Adrenal gland (tissue), 12 donors: ENCODE data around the gene RTRAF. TPM values are rescaled to one million over a fixed set of nuclear protein-coding genes. Genes with fewer than 3 reads are reported as not detected.

Experiments used
- DNase-seq, 7 donors: peaks; one replicate each; pipeline ENCODE4 v3.0.0-alpha.2; 2019 to 2020
- H3K27ac ChIP-seq, 5 donors: fragments of 200-600 bp; sonication (generic) in 4 of 5; 1 replicate in 3 of 5; 2 replicates in 2 of 5; pipeline versions ENCODE4 v1.5.1 to v1.8.0; 2016 to 2020; ENCODE audit warnings: mild to moderate bottlenecking in 1 of 5
- H3K27me3 ChIP-seq: fragments of 200-600 bp; 2 replicates; pipeline ENCODE4 v1.8.0; 2021
- H3K36me3 ChIP-seq, 2 donors: fragments of 200-600 bp; replicated peaks in 1 of 2; 1 replicate in 1 of 2; 2 replicates in 1 of 2; pipeline versions ENCODE4 v1.5.1 to v1.8.0; 2018 to 2022
- H3K4me1 ChIP-seq, 2 donors: fragments of 200-600 bp; replicated peaks in 1 of 2; 1 replicate in 1 of 2; 2 replicates in 1 of 2; pipeline versions ENCODE4 v1.5.1 to v1.8.0; 2018 to 2021
- H3K4me3 ChIP-seq, 4 donors: fragments of 200-600 bp; sonication (generic) in 3 of 4; one replicate each; pipeline ENCODE4 v1.5.1; 2016 to 2018
- H3K9me3 ChIP-seq, 3 donors: fragments of 200-600 bp; sonication (generic) in 1 of 3; replicated peaks in 1 of 3; 1 replicate in 2 of 3; 2 replicates in 1 of 3; pipeline versions ENCODE4 v1.5.1 to v1.8.0; 2016 to 2021
- CTCF ChIP-seq, 6 experiments: fragments of 450-650 bp in 4 of 6; fragments of 200-600 bp in 2 of 6; sonication (generic) in 1 of 6; IDR thresholded peaks; 1 replicate in 5 of 6; 2 replicates in 1 of 6; pipeline versions ENCODE4 v1.5.1 to v1.8.0; 2016 to 2021; ENCODE audit warnings: antibody characterized with exemption in 6 of 6, mild to moderate bottlenecking in 2 of 6, moderate library complexity in 1 of 6
- POLR2A ChIP-seq, 2 donors: fragments of 450-650 bp; IDR thresholded peaks; one replicate each; pipeline ENCODE4 v1.6.1; 2017; ENCODE audit warnings: antibody characterized with exemption in 2 of 2, mild to moderate bottlenecking in 2 of 2, moderate library complexity in 1 of 2
- WGBS, 4 donors: extraction: QIAGEN DNeasy Blood & Tissue Kit in 2 of 4; methylation state at CpG; one replicate each; pipeline versions ENCODE4 v1.1.5 to v1.1.7; 2013 to 2017; 5-methylcytosine and 5-hydroxymethylcytosine counted together
- intact Hi-C, 2 donors: fragments of 100-400 bp; cut with DNase I; formaldehyde crosslinking; loops; one replicate each; pipeline versions ENCODE4 v1.14.1 to v1.15.0; 2022 to 2023
- polyA plus RNA-seq, 3 donors: library from polyadenylated mRNA; stranded (reverse); fragments of 200-250 nt in 2 of 3; fragments of 350-450 nt in 1 of 3; fragmentation: Illumina TruSeq in 1 of 3; extraction: RNeasy Lipid Tissue Mini Kit (QIAGEN cat#74804) in 1 of 3; gene quantifications; one replicate each; pipeline ENCODE4 v1.2.3, GENCODE V29; 2013 to 2014
- total RNA-seq, 9 donors: library from RNA; depleted of rRNA in 4 of 9; stranded (reverse); fragments of >200 nt in 4 of 9; fragments of 120-200 nt in 1 of 9; fragmentation: NEBNext Ultra II Directional in 1 of 9; extraction: Animal tissue kit (Norgen Biotek cat#: 25700) in 1 of 9; gene quantifications; one replicate each; pipeline versions ENCODE4 v1.1.0 to v1.2.4, GENCODE V29; 2013 to 2023
- donor health status: healthy with polysubstance abuse.
- donor health status: Bipolar disorder and iron deficiency.
- donor health status: DM: yes; HTN: yes; CAD: no.
- donor health status: DM: no; HTN: no; CAD: no.
- donor health status: DM: no; HTN: no; CAD: no.
- donor health status: DM: yes; HTN: yes; CAD: no.

RTRAF gene
- total and polyA plus RNA-seq, 12 donors: 12.9 to 308 (median 168) TPM

GRCh38 chr14:51977075-51977474 is 12.3 kb upstream of the RTRAF start:
- intact Hi-C loops: no loop called here
- H3K4me3 ChIP-seq: no peak overlapping the region
- H3K9me3 ChIP-seq: no peaks in the 10 kb centered on the region
- no peaks in the 10 kb centered on the region for H3K36me3 ChIP-seq
- H3K27ac ChIP-seq: no peak overlapping the region
- H3K27me3 ChIP-seq: no peaks in the 10 kb centered on the region
- 89 to 93% (median 91%) methylated on average over 5 of the region's 5 CpGs for WGBS, 4 donors
- no peak for DNase-seq
- peaks cover 0 to 6% of the 10 kb centered on the region in 2 donors for H3K4me1 ChIP-seq
- TF ChIP-seq POLR2A (IDR thresholded peaks at IDR 0.05) (no peak), CTCF (IDR thresholded peaks at IDR 0.05) (no peak)

- intact Hi-C loops: no loop called here
- peak overlapping the region in 3 of 5 donors; percentile 6 to 43 (median 32) for H3K27ac ChIP-seq
These were observed 10.7 kb upstream of the RTRAF start for GRCh38 chr14:51978681-51979085.

GRCh38 chr14:51979088-51979709 is 10.1 kb upstream of the RTRAF start:
- no peaks in the 10 kb centered on the region for H3K27me3 ChIP-seq
- WGBS, 4 donors: 24 to 25% (median 24%) methylated on average over 17 of the region's 17 CpGs
- H3K27ac ChIP-seq: peak overlapping the region in 3 of 5 donors; percentile 6 to 43 (median 32)
- peak; percentile 82 to 96 (median 89) for DNase-seq
- H3K36me3 ChIP-seq: no peaks in the 10 kb centered on the region
- H3K9me3 ChIP-seq: no peaks in the 10 kb centered on the region
- peaks cover 0 to 6% of the 10 kb centered on the region in 2 donors for H3K4me1 ChIP-seq
- H3K4me3 ChIP-seq: no peak overlapping the region
- intact Hi-C loops: no loop called here
- peak; percentile 81 to 98 (median 88) for TF ChIP-seq CTCF (IDR thresholded peaks at IDR 0.05)
- TF ChIP-seq POLR2A (IDR thresholded peaks at IDR 0.05): no peak

More at GRCh38 chr14:51978681-51979085, 10.7 kb upstream of the RTRAF start:
- peak in 1 of 7 donors; percentile 38 for DNase-seq
- Histone ChIP-seq H3K36me3 (no peaks in the 10 kb centered on the region), H3K4me1 (peaks cover 0 to 6% of the 10 kb centered on the region in 2 donors), H3K27me3 (no peaks in the 10 kb centered on the region), H3K9me3 (no peaks in the 10 kb centered on the region), H3K4me3 (no peak overlapping the region)
- TF ChIP-seq CTCF (IDR thresholded peaks at IDR 0.05) (no peak), POLR2A (IDR thresholded peaks at IDR 0.05) (no peak)
- WGBS, 4 donors: 17 to 26% (median 22%) methylated on average over 2 of the region's 2 CpGs

- H3K27me3 ChIP-seq: no peaks in the 10 kb centered on the region
- peaks cover 0 to 6% of the 10 kb centered on the region in 2 donors for H3K4me1 ChIP-seq
- 82 to 93% (median 87%) methylated on average over 3 to 4 of the region's 4 CpGs for WGBS, 4 donors
- no peaks in the 10 kb centered on the region for H3K9me3 ChIP-seq
- no peak for DNase-seq
- TF ChIP-seq CTCF (IDR thresholded peaks at IDR 0.05) (no peak), POLR2A (IDR thresholded peaks at IDR 0.05) (no peak)
- no peaks in the 10 kb centered on the region for H3K36me3 ChIP-seq
- H3K4me3 ChIP-seq: no peak overlapping the region
- intact Hi-C loops: loop anchor here in 1 of 2 donors (5.0 kb wide), 1 partner anchor 194 kb away; no protein-coding TSS in a partner anchor
- no peak overlapping the region for H3K27ac ChIP-seq
These were observed 8.0 kb upstream of the RTRAF start for GRCh38 chr14:51981218-51981854.
